Neuronal stem cell (in vitro differentiated cells): ENCODE results near the gene SORBS2.

Experiments
- DNase-seq: peaks from one replicate; pipeline ENCODE4 v3.0.0-alpha.2; 2013; ENCODE audit warnings: low spot score
- H2AFZ ChIP-seq: one replicate; pipeline ENCODE4 v1.6.1; 2013; ENCODE audit warnings: mild to moderate bottlenecking, low read length, inconsistent platforms
- H2AK5ac ChIP-seq: 2 replicates; pipeline ENCODE4 v1.6.1; 2013; ENCODE audit warnings: low read depth, mild to moderate bottlenecking, inconsistent platforms, low read length, moderate library complexity, mixed read lengths
- H2BK120ac ChIP-seq: 2 replicates; pipeline ENCODE4 v1.6.1; 2013; ENCODE audit warnings: low read depth, mild to moderate bottlenecking, inconsistent platforms, low read length, moderate library complexity, mixed read lengths
- H2BK12ac ChIP-seq: one replicate; pipeline ENCODE4 v1.6.1; 2013; ENCODE audit warnings: low read length, inconsistent platforms
- H2BK15ac ChIP-seq: 2 replicates; pipeline ENCODE4 v1.6.1; 2013; ENCODE audit warnings: mild to moderate bottlenecking, low read length, inconsistent platforms, mixed read lengths
- H2BK5ac ChIP-seq: one replicate; pipeline ENCODE4 v1.6.1; 2013; ENCODE audit warnings: inconsistent platforms, mild to moderate bottlenecking, low read length, moderate library complexity
- H3K14ac ChIP-seq: one replicate; pipeline ENCODE4 v1.6.1; 2013; ENCODE audit warnings: low read length, inconsistent platforms
- H3K18ac ChIP-seq: 2 replicates; pipeline ENCODE4 v1.6.1; 2013; ENCODE audit warnings: low read length, inconsistent platforms
- H3K23ac ChIP-seq: 2 replicates; pipeline ENCODE4 v1.6.1; 2013; ENCODE audit warnings: low read depth, mild to moderate bottlenecking, mixed read lengths, low read length, inconsistent platforms; ENCODE audit not compliant: poor library complexity
- H3K27ac ChIP-seq: replicated peaks from 3 replicates; pipeline ENCODE4 v1.5.1; 2013; ENCODE audit warnings: low read length, inconsistent platforms
- H3K27me3 ChIP-seq, 3 experiments: 2 replicates each; pipeline ENCODE4 v1.6.1; 2013; ENCODE audit warnings: low read length in 3 of 3, mild to moderate bottlenecking in 2 of 3, inconsistent platforms in 1 of 3, low read depth in 1 of 3, mixed read lengths in 1 of 3, moderate library complexity in 1 of 3; ENCODE audit not compliant: control insufficient read depth in 3 of 3, insufficient read depth in 3 of 3
- H3K36me3 ChIP-seq, 2 donors: replicated peaks in 1 of 2; 2 replicates each; pipeline ENCODE4 v1.6.1; 2013; ENCODE audit warnings: low read length in 2 of 2; ENCODE audit not compliant: control insufficient read depth in 2 of 2, insufficient read depth in 2 of 2
- H3K4ac ChIP-seq: 2 replicates; pipeline ENCODE4 v1.6.1; 2013; ENCODE audit warnings: inconsistent platforms, mild to moderate bottlenecking, low read length, moderate library complexity
- H3K4me1 ChIP-seq, 2 donors: 1 replicate in 1 of 2; 2 replicates in 1 of 2; pipeline ENCODE4 v1.6.1; 2013; ENCODE audit warnings: low read length in 2 of 2, low read depth in 1 of 2; ENCODE audit not compliant: control insufficient read depth in 2 of 2, insufficient read depth in 1 of 2
- H3K4me2 ChIP-seq: one replicate; pipeline ENCODE4 v1.6.1; 2013; ENCODE audit warnings: mild to moderate bottlenecking, low read length, inconsistent platforms; ENCODE audit not compliant: insufficient read depth, poor library complexity, severe bottlenecking
- H3K4me3 ChIP-seq, 2 donors: 2 replicates each; pipeline ENCODE4 v1.5.1; 2013; ENCODE audit warnings: low read length in 2 of 2, mild to moderate bottlenecking in 2 of 2, inconsistent platforms in 1 of 2, moderate library complexity in 1 of 2
- H3K79me1 ChIP-seq: one replicate; pipeline ENCODE4 v1.6.1; 2013; ENCODE audit warnings: low read depth, mild to moderate bottlenecking, inconsistent platforms, low read length, moderate library complexity
- H3K9ac ChIP-seq: one replicate; pipeline ENCODE4 v1.6.1; 2013; ENCODE audit warnings: mild to moderate bottlenecking, low read depth, low read length, inconsistent platforms; ENCODE audit not compliant: poor library complexity
- H3K9me3 ChIP-seq, 2 donors: replicated peaks in 1 of 2; 2 replicates each; pipeline versions ENCODE3 to v1.6.1; 2013; ENCODE audit warnings: low read length in 2 of 2, mild to moderate bottlenecking in 2 of 2, inconsistent platforms in 1 of 2, low read depth in 1 of 2, mixed read lengths in 1 of 2, moderate library complexity in 1 of 2; ENCODE audit not compliant: control insufficient read depth in 2 of 2, insufficient read depth in 1 of 2
- H4K8ac ChIP-seq: one replicate; pipeline ENCODE4 v1.6.1; 2013; ENCODE audit warnings: low read depth, mild to moderate bottlenecking, inconsistent platforms, low read length, moderate library complexity
- H4K91ac ChIP-seq: one replicate; pipeline ENCODE4 v1.6.1; 2013; ENCODE audit warnings: low read length, low read depth, mild to moderate bottlenecking, inconsistent platforms; ENCODE audit not compliant: poor library complexity
- WGBS, 2 donors: extraction: QIAGEN DNeasy Blood & Tissue Kit; methylation state at CpG; one replicate each; pipeline ENCODE4 v1.1.7; 2013; ENCODE audit warnings: missing lambda C conversion rate in 2 of 2, mixed read lengths in 1 of 2; ENCODE audit not compliant: insufficient read length in 2 of 2, insufficient replicate concordance in 1 of 2; ENCODE audit errors: extremely low coverage in 2 of 2; 5-methylcytosine and 5-hydroxymethylcytosine counted together

The SORBS2 gene

GRCh38 chr4:185830263-185830994, 18.4 kb upstream of the SORBS2 start:
- WGBS, 2 donors = no CpG with 5 or more reads among the region's 4 CpGs
- no peaks in the 10 kb centered on the region for H3K36me3 ChIP-seq
- H3K4me2 ChIP-seq = no peak overlapping the region
- no peak overlapping the region for H3K14ac ChIP-seq
- H3K23ac ChIP-seq = no peak overlapping the region
- no peak overlapping the region for H3K9ac ChIP-seq
- peaks cover 0 to 1% of the 10 kb centered on the region in 2 donors for H3K9me3 ChIP-seq
- no peaks in the 10 kb centered on the region for H3K27me3 ChIP-seq
- H3K4me3 ChIP-seq = no peak overlapping the region
- H2AK5ac ChIP-seq = no peak overlapping the region
- H2BK12ac ChIP-seq = no peak overlapping the region
- H2BK5ac ChIP-seq = no peak overlapping the region
- no peak overlapping the region for H4K8ac ChIP-seq
- no peak for DNase-seq
- no peak overlapping the region for H3K18ac ChIP-seq
- no peak overlapping the region for H3K27ac ChIP-seq
- H3K79me1 ChIP-seq = no peaks in the 10 kb centered on the region
- H2BK15ac ChIP-seq = no peak overlapping the region
- H4K91ac ChIP-seq = no peak overlapping the region
- no peak overlapping the region for H2BK120ac ChIP-seq
- peaks cover 0 to 2% of the 10 kb centered on the region in 2 donors for H3K4me1 ChIP-seq
- no peak overlapping the region for H3K4ac ChIP-seq
- H2AFZ ChIP-seq = no peak overlapping the region

- H3K36me3 ChIP-seq = no peaks in the 10 kb centered on the region
- H3K79me1 ChIP-seq = no peaks in the 10 kb centered on the region
- no peak overlapping the region for H3K18ac ChIP-seq
- no peak overlapping the region for H2BK15ac ChIP-seq
- no peak overlapping the region for H3K14ac ChIP-seq
- H3K9me3 ChIP-seq = peaks cover 0 to 1% of the 10 kb centered on the region in 2 donors
- H3K4ac ChIP-seq = no peak overlapping the region
- H2AFZ ChIP-seq = no peak overlapping the region
- DNase-seq = no peak
- no peaks in the 10 kb centered on the region for H3K27me3 ChIP-seq
- H3K4me1 ChIP-seq = no peaks in the 10 kb centered on the region
- no peak overlapping the region for H3K4me2 ChIP-seq
- H3K4me3 ChIP-seq = no peak overlapping the region
- H4K91ac ChIP-seq = no peak overlapping the region
- no peak overlapping the region for H2BK5ac ChIP-seq
- WGBS, 2 donors = no CpG with 5 or more reads among the region's 1 CpG
- no peak overlapping the region for H2BK120ac ChIP-seq
- no peak overlapping the region for H2AK5ac ChIP-seq
- no peak overlapping the region for H2BK12ac ChIP-seq
- H4K8ac ChIP-seq = no peak overlapping the region
- H3K9ac ChIP-seq = no peak overlapping the region
- H3K27ac ChIP-seq = no peak overlapping the region
- H3K23ac ChIP-seq = no peak overlapping the region
Measured at GRCh38 chr4:185826381-185826780, 14.4 kb upstream of the SORBS2 start.

GRCh38 chr4:185825737-185826136, 13.7 kb upstream of the SORBS2 start:
- Histone ChIP-seq H4K8ac (no peak overlapping the region), H3K23ac (no peak overlapping the region), H3K4ac (no peak overlapping the region), H3K27ac (no peak overlapping the region), H3K79me1 (no peaks in the 10 kb centered on the region), H3K4me3 (no peak overlapping the region), H3K4me2 (no peak overlapping the region), H2AK5ac (no peak overlapping the region), H3K4me1 (no peaks in the 10 kb centered on the region), H2BK5ac (no peak overlapping the region), H3K14ac (no peak overlapping the region), H2AFZ (no peak overlapping the region), H2BK120ac (no peak overlapping the region), H3K9me3 (peaks cover 0 to 1% of the 10 kb centered on the region in 2 donors), H2BK15ac (no peak overlapping the region), H3K9ac (no peak overlapping the region), H3K18ac (no peak overlapping the region), H4K91ac (no peak overlapping the region), H3K27me3 (no peaks in the 10 kb centered on the region), H2BK12ac (no peak overlapping the region), H3K36me3 (no peaks in the 10 kb centered on the region)
- DNase-seq = no peak
- WGBS, 2 donors = no CpG with 5 or more reads among the region's 6 CpGs

- peaks cover 0 to 5% of the 10 kb centered on the region in 2 donors for H3K4me1 ChIP-seq
- no peak overlapping the region for H4K91ac ChIP-seq
- H2AFZ ChIP-seq = no peak overlapping the region
- H2BK5ac ChIP-seq = no peak overlapping the region
- no peak overlapping the region for H3K9ac ChIP-seq
- no peak overlapping the region for H3K27ac ChIP-seq
- H2AK5ac ChIP-seq = no peak overlapping the region
- peaks cover 0 to 1% of the 10 kb centered on the region in 2 donors for H3K9me3 ChIP-seq
- no peak overlapping the region for H3K18ac ChIP-seq
- H3K4ac ChIP-seq = no peak overlapping the region
- no peak for DNase-seq
- no peak overlapping the region for H4K8ac ChIP-seq
- no peak overlapping the region for H2BK120ac ChIP-seq
- H3K4me3 ChIP-seq = no peak overlapping the region
- H2BK12ac ChIP-seq = no peak overlapping the region
- WGBS, 2 donors = no CpG with 5 or more reads among the region's 10 CpGs
- no peak overlapping the region for H3K4me2 ChIP-seq
- H3K23ac ChIP-seq = no peak overlapping the region
- no peak overlapping the region for H2BK15ac ChIP-seq
- H3K79me1 ChIP-seq = no peaks in the 10 kb centered on the region
- no peaks in the 10 kb centered on the region for H3K27me3 ChIP-seq
- H3K36me3 ChIP-seq = no peaks in the 10 kb centered on the region
- H3K14ac ChIP-seq = no peak overlapping the region
Measured at GRCh38 chr4:185822791-185823190, 10.8 kb upstream of the SORBS2 start.
